Endothelial cell of umbilical vein (primary cell): ENCODE data around the gene CDK11B. TPM values are rescaled to one million over a fixed set of nuclear protein-coding genes. Genes with fewer than 3 reads are reported as not detected.

Experiments used
- BruUV-seq: library from RNA; stranded (reverse); fragments of 400-500 nt; replicated peaks from 2 replicates; lab custom pipeline; 2021; lab: Mats Ljungman, UMichigan
- CTCF ChIA-PET: fragments of 300-600, 350-600 bp; sonication (Branson Sonifier 250); formaldehyde crosslinking; loops from one replicate; lab custom pipeline; 2021; ENCODE audit warnings: antibody characterized with exemption, inconsistent platforms; lab: Charles Lee
- POLR2A ChIA-PET: fragments of 300-600, 350-600 bp; sonication (Branson Sonifier 250); formaldehyde crosslinking; loops from one replicate; lab custom pipeline; 2021; ENCODE audit warnings: antibody characterized with exemption, inconsistent platforms; lab: Charles Lee
- DNase-seq: peaks from one replicate; pipeline ENCODE4 v3.0.0-alpha.2; 2011; ENCODE audit warnings: low read depth, low spot score
- FAIRE-seq: peaks from 2 replicates; lab custom pipeline; 2011; peaks lifted over from hg19 to GRCh38; lab: Jason Lieb, UNC
- H2AFZ ChIP-seq: 2 replicates; pipeline ENCODE4 v1.6.0; 2012; ENCODE audit warnings: low read depth, low read length, control low read depth, inconsistent platforms
- H3K27ac ChIP-seq: 2 replicates; pipeline ENCODE4 v1.5.1; 2011; ENCODE audit warnings: low read depth, mild to moderate bottlenecking, control low read depth, low read length, moderate library complexity; ENCODE audit not compliant: insufficient read depth
- H3K27me3 ChIP-seq, 2 experiments: 2 replicates each; pipeline versions ENCODE4 v1.6.0 to v1.6.1; 2011; ENCODE audit warnings: low read length in 2 of 2, mixed read lengths in 1 of 2; ENCODE audit not compliant: control insufficient read depth in 2 of 2, insufficient read depth in 2 of 2
- H3K36me3 ChIP-seq, 2 experiments: 2 replicates in 1 of 2; 3 replicates in 1 of 2; pipeline ENCODE4 v1.5.1; 2011; ENCODE audit warnings: low read length in 2 of 2, mild to moderate bottlenecking in 1 of 2, moderate library complexity in 1 of 2; ENCODE audit not compliant: control insufficient read depth in 2 of 2, insufficient read depth in 2 of 2; ENCODE audit errors: extremely low read depth in 1 of 2
- H3K4me1 ChIP-seq: 3 replicates; pipeline ENCODE4 v1.5.1; 2011; ENCODE audit warnings: mild to moderate bottlenecking, low read length; ENCODE audit not compliant: control insufficient read depth, insufficient read depth; ENCODE audit errors: extremely low read depth
- H3K4me2 ChIP-seq: 2 replicates; pipeline ENCODE4 v1.6.1; 2011; ENCODE audit warnings: low read length, control low read depth, mixed read lengths; ENCODE audit not compliant: insufficient read depth
- H3K4me3 ChIP-seq, 3 experiments: fragments of 200-600 bp in 1 of 3; sonication (generic), shearing (Covaris generic) in 1 of 3; replicated peaks in 1 of 3; 2 replicates each; pipeline ENCODE4 v1.5.1; 2011 to 2016; ENCODE audit warnings: control low read depth in 3 of 3, low read length in 3 of 3, mild to moderate bottlenecking in 2 of 3, inconsistent platforms in 1 of 3, low read depth in 1 of 3, moderate library complexity in 1 of 3; ENCODE audit not compliant: insufficient read depth in 1 of 3
- H3K79me2 ChIP-seq: 2 replicates; pipeline ENCODE4 v1.6.0; 2012; ENCODE audit warnings: low read length, inconsistent platforms; ENCODE audit not compliant: control insufficient read depth, insufficient read depth
- H3K9ac ChIP-seq: replicated peaks from 2 replicates; pipeline ENCODE3; 2011; ENCODE audit warnings: low read length, control low read depth; ENCODE audit not compliant: insufficient read depth; ENCODE audit errors: extremely low read depth
- H3K9me1 ChIP-seq: replicated peaks from 3 replicates; pipeline ENCODE4 v1.6.0; 2011; ENCODE audit warnings: mild to moderate bottlenecking, low read length; ENCODE audit not compliant: control insufficient read depth, insufficient read depth; ENCODE audit errors: extremely low read depth
- H3K9me3 ChIP-seq: replicated peaks from 2 replicates; pipeline ENCODE4 v1.5.1; 2012; ENCODE audit warnings: low read length, inconsistent platforms; ENCODE audit not compliant: control insufficient read depth, insufficient read depth
- H4K20me1 ChIP-seq: replicated peaks from 2 replicates; pipeline ENCODE3; 2011; ENCODE audit warnings: mild to moderate bottlenecking, low read length; ENCODE audit not compliant: control insufficient read depth, insufficient read depth; ENCODE audit errors: extremely low read depth
- CTCF ChIP-seq, 2 donors: IDR thresholded peaks; 1 replicate in 1 of 2; 2 replicates in 1 of 2; pipeline ENCODE4 v1.5.1; 2011; ENCODE audit warnings: low read length in 2 of 2, mild to moderate bottlenecking in 2 of 2, moderate library complexity in 2 of 2, control low read depth in 1 of 2, inconsistent platforms in 1 of 2, low read depth in 1 of 2; ENCODE audit not compliant: insufficient read depth in 1 of 2; ENCODE audit errors: extremely low read depth in 1 of 2
- EZH2 ChIP-seq: IDR thresholded peaks from 2 replicates; pipeline ENCODE4 v1.6.1; 2012; ENCODE audit warnings: borderline replicate concordance, low read depth, mild to moderate bottlenecking, moderate library complexity, low read length, inconsistent platforms; ENCODE audit not compliant: severe bottlenecking
- FOS ChIP-seq: IDR thresholded peaks from 2 replicates; pipeline ENCODE4 v1.6.1; 2011; ENCODE audit warnings: mild to moderate bottlenecking, low read length, moderate library complexity, borderline replicate concordance; ENCODE audit not compliant: insufficient read depth
- GATA2 ChIP-seq: IDR thresholded peaks from 2 replicates; pipeline ENCODE4 v1.7.0; 2011; ENCODE audit warnings: low read depth, mild to moderate bottlenecking, moderate library complexity, mixed read lengths, low read length; ENCODE audit not compliant: insufficient read length, insufficient read depth
- JUN ChIP-seq: IDR thresholded peaks from 2 replicates; pipeline ENCODE4 v1.6.1; 2011; ENCODE audit warnings: borderline replicate concordance, low read depth; ENCODE audit not compliant: insufficient read length, insufficient read depth
- MAX ChIP-seq: IDR thresholded peaks from 2 replicates; pipeline ENCODE4 v1.6.1; 2011; ENCODE audit not compliant: insufficient read depth, insufficient read length
- MYC ChIP-seq: IDR thresholded peaks from one replicate; pipeline ENCODE4 v1.6.1; 2011; ENCODE audit warnings: mild to moderate bottlenecking, low read depth, low read length
- POLR2A ChIP-seq: IDR thresholded peaks from 2 replicates; pipeline ENCODE4 v1.6.1; 2012; ENCODE audit warnings: low read depth, mild to moderate bottlenecking, control low read depth, low read length
- POLR2AphosphoS5 ChIP-seq: IDR thresholded peaks from 2 replicates; pipeline ENCODE4 v1.6.1; 2012; ENCODE audit warnings: low read depth, mild to moderate bottlenecking, control low read depth, low read length, moderate library complexity; ENCODE audit not compliant: insufficient read depth
- dilution Hi-C: fragments of 300-500 bp; cut with MboI; formaldehyde crosslinking; loops from one replicate; pipeline ENCODE4 v1.15.0; 2019; ENCODE audit warnings: low sequenced_read_pairs; ENCODE audit not compliant: extremely low pct_ligation_motif_present
- intact Hi-C: fragments of 100-400 bp; cut with micrococcal nuclease; formaldehyde crosslinking; loops from one replicate; pipeline ENCODE4 v1.10.0; 2022
- polyA plus RNA-seq, 4 experiments: library from polyadenylated mRNA; depleted of rRNA in 3 of 4; stranded (reverse) in 3 of 4; unstranded in 1 of 4; fragments of >200 nt; gene quantifications; 2 replicates each; pipeline versions ENCODE4 v1.2.1 to v1.2.3, GENCODE V29; 2011 to 2012; ENCODE audit warnings: missing spikeins in 1 of 4
- total RNA-seq: library from RNA; stranded (reverse); gene quantifications from 2 replicates; pipeline ENCODE4 v1.2.3, GENCODE V29; 2021

Gene CDK11B
- total and polyA plus RNA-seq, 2 donors (not counting 3 experiments of a cell fraction or from before 2014, with no cell fraction given), result 16.4 to 32.0 TPM

- BruUV-seq, result no TSS peak
- ChIA-PET POLR2A (no interaction called here), CTCF (no interaction called here)
- Histone ChIP-seq H3K9me3 (no peaks in the 10 kb centered on the region), H3K4me3 (no peak overlapping the region), H3K4me1 (peaks cover 11% of the 10 kb centered on the region), H3K27ac (no peak overlapping the region), H3K36me3 (no peaks in the 10 kb centered on the region), H3K9ac (no peak overlapping the region), H3K4me2 (no peak overlapping the region), H2AFZ (no peak overlapping the region), H3K27me3 (no peaks in the 10 kb centered on the region), H3K79me2 (no peaks in the 10 kb centered on the region), H3K9me1 (no peaks in the 10 kb centered on the region), H4K20me1 (no peaks in the 10 kb centered on the region)
- no peak for DNase-seq
- FAIRE-seq, result no peak
- intact Hi-C loops, result no loop called here
- dilution Hi-C loops, result no loop called here
- TF ChIP-seq MAX (no peak), CTCF (IDR thresholded peaks at IDR 0.05; ENCODE audit: extremely low read depth in 1 of 2, insufficient read depth in 1 of 2, low read depth in 1 of 2, low read length in 2 of 2) (no peak), JUN (no peak), FOS (no peak), POLR2A (no peak), MYC (no peak), EZH2 (no peak), POLR2AphosphoS5 (no peak), GATA2 (no peak)
These were observed 48.0 kb downstream of the CDK11B start for GRCh38 chr1:1610796-1611195.
